HAP-1 (cell line): ENCODE results near the gene SMTNL2.
A peak's percentile ranks its signal among the peaks of the same experiment; 100 is the strongest.
"Not testable (repeated sequence)": the region's sequence is repeated elsewhere in the genome, so short reads cannot be mapped to it uniquely, and the experiment has no call there.

Experiments used
- DNase-seq, 2 experiments: peaks; one replicate each; pipeline ENCODE4 v3.0.0-alpha.2; 2016 to 2020; ENCODE audit warnings: low spot score in 2 of 2
- H3K27me3 ChIP-seq: fragments of 250-450 bp; sonication (Bioruptor Pico); 2 replicates; pipeline ENCODE4 v1.5.1; 2020; ENCODE audit warnings: low read depth, mild to moderate bottlenecking, moderate library complexity
- H3K36me3 ChIP-seq: fragments of 250-450 bp; sonication (Bioruptor Pico); replicated peaks from 2 replicates; pipeline ENCODE4 v1.5.1; 2020; ENCODE audit warnings: mild to moderate bottlenecking
- H3K4me1 ChIP-seq: fragments of 250-450 bp; sonication (Bioruptor Pico); 2 replicates; pipeline ENCODE4 v1.5.1; 2020; ENCODE audit warnings: mild to moderate bottlenecking
- H3K4me3 ChIP-seq: fragments of 250-450 bp; sonication (Bioruptor Pico); 2 replicates; pipeline ENCODE4 v1.5.1; 2020; ENCODE audit warnings: mild to moderate bottlenecking, moderate library complexity
- H3K9me3 ChIP-seq: fragments of 250-450 bp; sonication (Bioruptor Pico); 2 replicates; pipeline ENCODE4 v1.5.1; 2020; ENCODE audit warnings: mild to moderate bottlenecking, moderate library complexity
- in situ Hi-C: fragments of 300-500 bp; cut with MboI; formaldehyde crosslinking; loops from 3 replicates; pipeline ENCODE4 v1.14.3; 2020; ENCODE audit warnings: low sequenced_read_pairs, inconsistent platforms, mixed read lengths

SMTNL2 gene

DNA sequence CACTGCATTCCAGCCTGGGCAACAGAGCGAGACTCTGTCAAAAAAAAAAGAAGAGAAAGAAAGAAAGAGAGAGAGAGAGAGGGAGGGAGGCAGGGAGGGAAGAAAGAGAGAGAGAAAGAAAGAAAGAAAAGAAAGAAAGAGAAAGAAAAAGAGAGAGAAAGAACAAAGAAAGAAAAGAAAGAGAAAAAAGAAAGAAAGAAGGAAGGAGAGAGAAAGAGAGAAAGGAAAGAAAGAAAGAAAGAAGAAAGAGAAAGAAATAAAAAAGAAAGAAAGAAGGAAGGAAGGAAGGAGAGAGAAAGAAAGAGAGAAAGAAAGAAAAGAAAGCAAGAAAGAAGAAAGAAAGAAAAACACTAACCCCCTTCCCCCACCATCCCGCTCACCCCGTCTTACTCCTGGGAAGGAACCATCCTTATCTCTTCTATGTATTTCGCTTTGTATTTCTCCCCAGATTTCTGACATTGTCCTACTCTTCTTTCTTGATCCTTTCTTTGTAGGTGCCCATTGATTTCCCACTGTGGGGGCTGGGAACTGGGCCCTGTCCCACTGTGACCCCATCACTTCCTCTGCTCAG lies 36.3 kb downstream of the SMTNL2 start:
- DNase-seq, result no peak
- Histone ChIP-seq H3K9me3 (no peaks in the 10 kb centered on the region), H3K4me3 (no peak overlapping the region), H3K4me1 (no peaks in the 10 kb centered on the region), H3K36me3 (no peaks in the 10 kb centered on the region), H3K27me3 (no peaks in the 10 kb centered on the region; the same call in 1 of the 2 replicates)
- in situ Hi-C loops, result loop anchor here (10.0 kb wide), 1 partner anchor 196 kb away; no protein-coding TSS in a partner anchor

DNA sequence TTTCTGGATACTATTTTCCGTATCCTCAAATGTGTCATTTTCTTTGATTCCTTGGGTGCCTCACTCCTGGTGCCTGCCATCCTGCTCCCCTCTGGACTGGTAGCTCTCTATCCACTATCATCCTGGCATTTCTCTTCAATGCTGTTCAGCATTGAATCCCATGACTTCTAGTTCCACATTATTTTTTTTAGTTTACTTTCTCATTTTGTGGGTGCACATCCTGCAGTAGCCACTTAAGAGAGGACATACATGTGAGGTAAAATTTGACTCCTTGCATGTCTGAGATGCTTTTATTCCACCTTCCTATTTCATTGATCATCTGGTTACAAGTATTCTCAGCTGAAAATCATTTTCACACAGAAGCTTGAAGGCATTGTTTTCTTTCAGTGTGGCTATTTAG lies 38.0 kb downstream of the SMTNL2 start:
- in situ Hi-C loops, result loop anchor here (10.0 kb wide), 1 partner anchor 198 kb away; no protein-coding TSS in a partner anchor
- no peak for DNase-seq

DNA sequence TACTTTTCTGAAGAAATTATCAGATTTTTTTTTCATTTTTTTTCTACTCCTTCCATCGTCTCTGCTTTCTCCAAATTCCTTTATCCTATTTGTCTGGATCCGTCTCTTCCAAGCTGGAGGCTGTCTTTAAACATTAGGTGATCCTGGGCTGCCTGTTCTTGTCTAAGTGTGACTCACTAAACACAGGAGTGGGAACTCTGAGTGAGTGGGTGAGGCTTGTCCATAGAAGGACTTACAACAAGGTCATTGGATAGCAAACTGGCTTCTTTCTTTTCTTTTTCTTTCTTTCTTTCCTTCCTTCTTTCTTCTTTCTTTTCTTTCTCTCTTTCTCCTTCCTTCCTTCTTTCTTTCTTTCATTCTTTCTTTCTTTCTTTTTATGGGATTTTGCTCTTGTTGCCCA lies 38.9 kb downstream of the SMTNL2 start:
- in situ Hi-C loops, result loop anchor here (10.0 kb wide), 1 partner anchor 198 kb away; no protein-coding TSS in a partner anchor
- Histone ChIP-seq H3K4me3 (no peak overlapping the region), H3K9me3 (no peaks in the 10 kb centered on the region), H3K36me3 (no peaks in the 10 kb centered on the region), H3K4me1 (no peaks in the 10 kb centered on the region), H3K27me3 (peaks cover 2% of the 10 kb centered on the region; the same call in 1 of the 2 replicates)
- no peak for DNase-seq

More for the DNA sequence above, 38.0 kb downstream of the SMTNL2 start:
- H3K36me3 ChIP-seq, result no peaks in the 10 kb centered on the region
- no peaks in the 10 kb centered on the region; the same call in 1 of the 2 replicates for H3K27me3 ChIP-seq
- no peaks in the 10 kb centered on the region for H3K4me1 ChIP-seq
- no peaks in the 10 kb centered on the region for H3K9me3 ChIP-seq
- no peak overlapping the region for H3K4me3 ChIP-seq

DNA sequence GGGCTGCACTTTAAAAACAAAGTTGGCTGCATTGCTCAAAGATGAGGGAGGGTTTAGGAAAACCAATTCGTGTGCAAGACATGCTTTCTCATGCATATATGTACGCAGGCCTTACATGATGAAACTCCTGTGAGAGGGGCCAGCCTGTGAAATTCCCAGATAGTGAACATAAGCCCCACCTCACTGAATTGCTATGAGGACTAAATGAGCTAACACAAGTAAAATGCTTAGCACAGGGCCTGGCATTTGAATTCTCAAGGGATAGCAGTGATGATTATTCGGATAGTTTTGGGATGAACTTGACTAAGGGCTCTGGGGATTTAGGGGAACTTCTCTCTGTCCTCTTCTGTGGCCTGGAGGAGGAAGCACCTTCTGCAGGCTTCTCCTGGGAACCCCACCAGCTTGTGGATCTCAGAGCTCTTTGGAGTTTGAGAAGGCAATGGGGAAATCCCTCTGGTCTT lies 40.2 kb downstream of the SMTNL2 start:
- H3K9me3 ChIP-seq, H3K4me1 ChIP-seq, H3K4me3 ChIP-seq, H3K36me3 ChIP-seq, H3K27me3 ChIP-seq, DNase-seq: not testable (repeated sequence)
- in situ Hi-C loops, result loop anchor here (10.0 kb wide), 1 partner anchor 200 kb away; no protein-coding TSS in a partner anchor

DNA sequence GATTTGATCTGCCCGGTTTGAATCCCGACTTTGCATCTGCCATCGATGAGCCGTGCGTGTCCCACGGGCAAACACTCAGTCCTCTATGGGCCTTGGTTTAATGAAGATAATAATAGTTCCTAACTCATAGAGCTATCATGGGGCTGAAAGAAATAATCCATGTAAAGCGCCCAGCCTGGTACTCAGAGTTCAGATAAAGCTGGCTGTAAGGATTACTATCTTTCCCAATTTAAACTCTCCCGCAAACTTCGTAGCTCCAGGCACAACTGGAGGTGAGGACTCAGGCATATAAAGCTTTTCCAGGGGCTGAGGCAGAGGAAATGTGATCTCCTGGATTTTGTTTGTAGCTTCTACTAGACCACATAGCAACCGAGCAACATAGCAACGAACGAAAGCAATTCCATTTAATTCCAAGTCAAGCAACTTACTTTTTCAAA lies 40.9 kb downstream of the SMTNL2 start:
- no peak for DNase-seq

DNA sequence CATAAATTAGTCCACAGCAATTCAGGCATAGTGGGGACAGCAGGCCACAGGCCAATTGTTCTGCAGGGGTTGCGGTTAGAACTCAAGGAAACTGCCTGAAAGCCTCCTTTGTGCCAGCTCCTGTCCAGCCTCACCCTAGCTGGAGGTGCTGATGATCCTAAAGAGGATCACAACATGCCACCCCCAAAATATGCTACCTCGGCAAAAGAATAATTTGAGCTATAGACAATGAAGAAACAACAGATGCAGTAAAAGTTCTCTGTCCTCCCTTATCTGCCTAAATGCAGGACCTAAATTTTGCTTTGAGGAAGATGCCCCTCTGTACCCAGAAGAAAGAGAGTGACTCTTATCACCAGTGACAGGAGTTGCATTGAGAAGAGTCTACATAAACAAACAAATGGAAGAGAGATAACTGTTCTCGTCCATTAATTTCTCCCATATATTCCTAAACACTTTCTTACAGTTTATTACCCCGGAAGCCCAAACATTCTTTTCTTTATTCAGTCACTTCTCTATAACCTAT lies 42.5 kb downstream of the SMTNL2 start:
- Histone ChIP-seq H3K36me3 (no peaks in the 10 kb centered on the region), H3K27me3 (peaks cover 2% of the 10 kb centered on the region; the same call in 1 of the 2 replicates), H3K4me1 (no peaks in the 10 kb centered on the region), H3K4me3 (no peak overlapping the region), H3K9me3 (no peaks in the 10 kb centered on the region)
- in situ Hi-C loops, result loop anchor here (10.0 kb wide), 1 partner anchor 202 kb away; no protein-coding TSS in a partner anchor
- DNase-seq, result no peak

More for the DNA sequence above, 40.9 kb downstream of the SMTNL2 start:
- in situ Hi-C loops, result loop anchor here (10.0 kb wide), 1 partner anchor 200 kb away; no protein-coding TSS in a partner anchor
- no peak overlapping the region for H3K4me3 ChIP-seq
- no peaks in the 10 kb centered on the region for H3K4me1 ChIP-seq
- H3K27me3 ChIP-seq, result peaks cover 2% of the 10 kb centered on the region; the same call in 1 of the 2 replicates
- no peaks in the 10 kb centered on the region for H3K9me3 ChIP-seq
- H3K36me3 ChIP-seq, result no peaks in the 10 kb centered on the region

DNA sequence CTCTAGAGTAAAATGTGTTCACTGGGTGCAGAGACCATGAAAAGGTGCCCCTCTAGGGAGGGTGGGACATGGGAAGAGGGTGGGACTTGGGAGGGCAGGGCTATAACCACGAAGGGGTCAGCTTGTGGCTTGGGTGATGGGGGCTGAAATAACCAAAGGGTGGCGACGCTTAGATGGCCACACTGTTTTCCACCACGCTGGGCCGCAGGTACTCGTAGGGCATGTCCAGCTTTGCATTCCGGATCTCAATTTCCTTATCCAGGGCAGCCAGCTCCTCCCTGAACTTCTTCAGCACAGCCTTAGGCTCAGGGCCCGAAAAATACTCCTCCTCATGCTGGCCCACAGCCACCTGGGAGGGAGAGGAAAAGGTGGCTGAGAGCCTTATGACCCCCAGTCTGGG lies 47.1 kb downstream of the SMTNL2 start:
- no peaks in the 10 kb centered on the region for H3K36me3 ChIP-seq
- no peak overlapping the region for H3K4me3 ChIP-seq
- in situ Hi-C loops, result loop anchor here (5.0 kb wide), 1 partner anchor 64 kb away; no protein-coding TSS in a partner anchor

DNA sequence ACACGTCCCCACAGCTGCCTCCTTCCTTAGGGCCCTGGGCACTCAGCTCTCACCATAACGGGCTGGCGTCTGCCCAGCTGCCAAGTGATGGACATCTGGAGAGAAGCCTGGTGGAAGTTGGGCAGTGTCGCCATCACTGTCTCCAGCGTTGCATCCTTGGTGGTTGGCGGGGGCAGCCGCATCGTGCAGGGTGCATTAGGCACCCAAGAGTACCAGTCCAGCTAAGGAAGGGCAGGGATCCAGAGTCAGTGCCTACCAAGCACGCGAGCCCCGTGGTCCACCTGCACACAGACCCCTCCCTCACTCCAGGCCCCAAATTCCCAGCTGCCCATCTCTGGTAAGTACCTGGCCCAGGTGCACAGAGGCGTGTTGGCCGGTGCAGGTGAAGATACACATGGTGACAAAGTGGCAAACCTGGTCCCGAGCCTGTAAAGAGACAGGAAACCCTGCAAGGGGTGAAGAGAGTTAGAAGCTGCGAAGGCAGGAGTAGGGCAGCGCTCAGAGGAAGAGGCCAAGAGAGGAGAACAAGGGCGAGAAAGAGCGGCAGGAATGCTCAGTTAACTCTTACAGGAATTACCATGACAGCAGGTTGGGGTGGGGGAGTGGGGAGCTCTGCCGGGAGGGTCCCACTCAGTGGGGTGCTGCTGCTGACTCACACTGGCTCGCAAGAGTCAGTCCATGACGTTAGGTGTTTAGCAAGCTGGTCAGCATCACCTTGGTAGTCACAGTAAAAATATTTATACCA lies 47.7 kb downstream of the SMTNL2 start:
- Histone ChIP-seq H3K4me1 (peaks cover 6% of the 10 kb centered on the region), H3K9me3 (no peaks in the 10 kb centered on the region), H3K36me3 (no peaks in the 10 kb centered on the region), H3K4me3 (no peak overlapping the region), H3K27me3 (peaks cover 10% of the 10 kb centered on the region; the same call in 1 of the 2 replicates)
- no peak for DNase-seq
- in situ Hi-C loops, result loop anchor here (5.0 kb wide), 1 partner anchor 65 kb away; no protein-coding TSS in a partner anchor

More for the DNA sequence above, 47.1 kb downstream of the SMTNL2 start:
- H3K27me3 ChIP-seq, result peaks cover 4% of the 10 kb centered on the region; the same call in 1 of the 2 replicates
- DNase-seq, result no peak
- no peaks in the 10 kb centered on the region for H3K9me3 ChIP-seq
- H3K4me1 ChIP-seq, result peaks cover 6% of the 10 kb centered on the region

DNA sequence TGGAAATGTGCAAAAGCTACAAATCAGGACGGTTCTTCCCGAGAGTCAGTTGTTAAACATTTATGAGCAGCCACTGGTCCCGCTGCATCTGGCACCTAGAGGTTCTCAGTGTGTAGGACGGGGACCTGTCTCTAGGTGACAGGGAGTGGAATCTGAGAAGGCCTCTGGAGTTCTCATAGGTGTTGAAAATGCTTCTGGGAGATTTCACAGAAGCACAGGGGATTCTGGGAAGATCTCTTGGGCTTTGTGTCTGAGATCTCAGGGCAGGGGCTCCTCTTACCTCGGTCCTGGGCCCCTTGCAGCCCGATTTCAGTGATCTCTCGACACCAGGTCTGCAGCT lies 48.2 kb downstream of the SMTNL2 start:
- in situ Hi-C loops, result loop anchor here (5.0 kb wide), 1 partner anchor 65 kb away; no protein-coding TSS in a partner anchor
- H3K4me1 ChIP-seq, result peaks cover 6% of the 10 kb centered on the region

DNA sequence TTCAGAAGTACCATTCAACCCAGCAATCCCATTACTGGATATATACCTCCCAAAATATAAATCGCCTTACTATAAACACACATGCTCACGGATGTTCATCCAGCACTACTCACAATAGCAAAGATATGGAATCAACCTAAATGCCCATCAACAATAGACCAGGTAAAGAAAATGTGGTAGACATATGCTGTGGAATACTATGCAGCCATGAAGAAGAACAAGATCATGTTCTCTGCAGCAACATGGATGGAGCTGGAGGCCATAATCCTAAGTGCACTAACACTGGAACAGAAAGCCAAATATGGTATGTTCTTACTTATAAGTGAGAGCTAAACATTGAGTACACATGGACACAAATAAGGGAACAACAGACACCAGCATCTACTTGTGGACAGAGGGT lies 49.3 kb downstream of the SMTNL2 start:
- peaks cover 6% of the 10 kb centered on the region for H3K4me1 ChIP-seq

More for the DNA sequence above, 48.2 kb downstream of the SMTNL2 start:
- Histone ChIP-seq H3K27me3 (peaks cover 10% of the 10 kb centered on the region; the same call in 1 of the 2 replicates), H3K9me3 (no peaks in the 10 kb centered on the region), H3K36me3 (no peaks in the 10 kb centered on the region), H3K4me3 (no peak overlapping the region)
- no peak for DNase-seq

DNA sequence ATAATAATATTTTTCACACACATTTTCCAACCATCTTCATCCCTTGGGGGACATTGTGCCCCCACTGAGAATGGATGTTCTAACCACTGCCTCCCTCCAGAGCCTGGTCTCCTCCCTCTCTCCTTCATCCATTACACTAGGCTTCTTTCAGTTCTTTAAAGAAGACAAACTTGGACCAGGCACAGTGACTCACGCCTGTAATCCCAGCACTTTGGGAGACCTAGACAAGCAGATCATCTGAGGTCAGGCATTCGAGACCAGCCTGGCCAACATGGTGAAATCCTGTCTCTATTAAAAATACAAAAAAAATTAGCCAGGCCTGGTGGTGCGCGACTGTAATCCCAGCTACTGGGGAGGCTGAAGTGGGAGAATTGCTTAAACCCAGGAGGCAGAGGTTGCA lies 50.6 kb downstream of the SMTNL2 start:
- H3K4me1 ChIP-seq, result peaks cover 6% of the 10 kb centered on the region
- H3K36me3 ChIP-seq, result no peaks in the 10 kb centered on the region
- no peak for DNase-seq
- no peak overlapping the region for H3K4me3 ChIP-seq
- no peaks in the 10 kb centered on the region for H3K9me3 ChIP-seq
- H3K27me3 ChIP-seq, result peaks cover 16% of the 10 kb centered on the region
- in situ Hi-C loops, result loop anchor here (5.0 kb wide), 1 partner anchor 68 kb away; no protein-coding TSS in a partner anchor

More for the DNA sequence above, 49.3 kb downstream of the SMTNL2 start:
- H3K4me3 ChIP-seq, result no peak overlapping the region
- no peaks in the 10 kb centered on the region for H3K36me3 ChIP-seq
- DNase-seq, result no peak
- peaks cover 10% of the 10 kb centered on the region for H3K27me3 ChIP-seq
- H3K9me3 ChIP-seq, result no peaks in the 10 kb centered on the region
- in situ Hi-C loops, result loop anchor here (5.0 kb wide), 1 partner anchor 66 kb away; no protein-coding TSS in a partner anchor

DNA sequence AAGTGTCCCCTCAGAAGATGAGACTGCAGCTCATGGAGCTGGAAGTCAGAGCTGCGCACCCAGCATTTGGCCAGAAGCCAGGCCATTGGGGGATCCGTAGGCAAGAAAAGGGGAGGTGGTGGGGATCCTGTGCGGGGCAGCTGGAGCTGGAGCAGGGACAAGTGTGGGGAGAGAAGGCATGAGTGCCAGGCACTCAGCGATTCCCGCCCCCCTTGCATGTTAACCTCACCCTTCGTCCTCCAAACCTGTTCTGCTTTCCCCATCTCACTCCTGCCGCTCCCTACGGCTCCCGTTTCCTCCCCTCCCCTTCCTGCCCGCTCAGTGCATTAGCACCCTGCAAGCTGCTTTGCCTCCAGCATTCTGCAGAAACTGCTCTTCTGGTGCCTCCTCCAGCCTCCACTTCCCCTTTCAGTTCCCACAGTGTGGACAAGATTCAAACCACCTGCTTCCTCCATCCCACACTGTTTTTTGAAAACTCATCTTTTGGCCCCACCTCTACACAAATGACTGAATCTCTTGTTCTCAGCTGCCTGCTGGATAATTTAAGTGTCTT lies 51.6 kb downstream of the SMTNL2 start:
- peak in 1 of 2 experiments; percentile 24 for DNase-seq
- Histone ChIP-seq H3K4me3 (no peak overlapping the region), H3K9me3 (no peaks in the 10 kb centered on the region), H3K4me1 (peaks cover 6% of the 10 kb centered on the region), H3K27me3 (peaks cover 16% of the 10 kb centered on the region), H3K36me3 (no peaks in the 10 kb centered on the region)
- in situ Hi-C loops, result no loop called here

DNA sequence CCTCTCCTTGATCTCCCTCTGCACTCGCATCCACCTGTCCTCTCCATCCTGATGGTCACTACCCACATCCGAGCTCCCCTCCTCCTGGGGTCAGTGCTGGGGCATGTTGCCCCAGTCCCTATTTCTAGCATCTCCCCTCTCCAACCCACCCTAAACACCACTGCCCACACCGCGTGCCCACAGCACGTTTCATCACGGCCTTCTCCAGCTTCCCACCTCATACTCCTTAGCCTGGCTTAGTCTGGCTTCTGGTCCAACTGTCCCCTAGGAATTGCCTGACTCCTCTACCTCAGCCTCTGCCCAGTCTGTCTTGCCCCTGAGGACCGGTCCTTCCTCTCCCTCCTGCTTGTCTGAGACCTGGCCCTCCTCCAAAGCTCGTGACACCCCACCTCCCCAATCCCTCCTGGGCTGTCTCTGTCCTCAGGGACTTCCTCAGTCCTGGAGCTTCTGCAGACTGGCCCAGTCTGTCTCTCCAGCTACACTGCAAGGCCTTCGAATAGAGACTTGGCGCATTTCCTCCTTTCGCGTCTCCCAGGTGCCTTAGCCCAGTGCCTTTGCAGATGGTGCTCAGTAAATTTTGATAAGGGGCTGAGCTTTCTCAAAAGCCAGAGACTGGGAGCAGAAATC lies 52.3 kb downstream of the SMTNL2 start:
- DNase-seq, result no peak
- Histone ChIP-seq H3K4me1 (peaks cover 6% of the 10 kb centered on the region), H3K4me3 (no peak overlapping the region), H3K36me3 (no peaks in the 10 kb centered on the region), H3K9me3 (no peaks in the 10 kb centered on the region), H3K27me3 (peaks cover 22% of the 10 kb centered on the region)
- in situ Hi-C loops, result no loop called here
